Naive B cell (primary cell): ENCODE results near the gene CRB2. TPM values are rescaled to one million over a fixed set of nuclear protein-coding genes. Genes with fewer than 3 reads are reported as not detected.

ENCODE experiments used
- ATAC-seq, 2 donors: fragments of 150-1000 bp; cut with Tn5 transposase; 2 replicates each; pipeline ENCODE4 v1.10.0; 2021; ENCODE audit warnings: low read depth in 2 of 2, mild to moderate bottlenecking in 2 of 2, moderate library complexity in 2 of 2
- DNase-seq: peaks from one replicate; pipeline ENCODE4 v3.0.0; 2022
- H3K27ac Mint-ChIP-seq, 6 donors: one replicate each; pipeline ENCODE4 v1.8.0; 2020 to 2022; ENCODE audit warnings: mild to moderate bottlenecking in 6 of 6, mixed read lengths in 6 of 6, moderate library complexity in 5 of 6, inconsistent platforms in 2 of 6
- H3K27me3 Mint-ChIP-seq, 3 donors: one replicate each; pipeline ENCODE4 v1.8.0; 2021 to 2022; ENCODE audit warnings: mixed read lengths in 3 of 3, mild to moderate bottlenecking in 1 of 3
- H3K36me3 Mint-ChIP-seq, 2 donors: one replicate each; pipeline ENCODE4 v1.8.0; 2020 to 2022; ENCODE audit warnings: mixed read lengths in 2 of 2, inconsistent platforms in 1 of 2, mild to moderate bottlenecking in 1 of 2
- H3K4me1 Mint-ChIP-seq, 3 donors: one replicate each; pipeline ENCODE4 v1.8.0; 2020 to 2022; ENCODE audit warnings: mixed read lengths in 3 of 3, inconsistent platforms in 1 of 3, mild to moderate bottlenecking in 1 of 3, moderate library complexity in 1 of 3
- H3K4me3 Mint-ChIP-seq, 8 donors: one replicate each; pipeline ENCODE4 v1.8.0; 2020 to 2022; ENCODE audit warnings: mild to moderate bottlenecking in 8 of 8, mixed read lengths in 8 of 8, moderate library complexity in 8 of 8, inconsistent platforms in 2 of 8
- H3K9me3 Mint-ChIP-seq, 7 donors: one replicate each; pipeline ENCODE4 v1.8.0; 2020 to 2022; ENCODE audit warnings: mixed read lengths in 7 of 7, mild to moderate bottlenecking in 5 of 7, inconsistent platforms in 2 of 7, moderate library complexity in 1 of 7
- polyA plus RNA-seq, 6 donors: library from polyadenylated mRNA; unstranded; fragments of 300-500 nt; fragmentation: Illumina TruSeq; gene quantifications; one replicate each; pipeline ENCODE4 v1.2.3, GENCODE V29; 2021; ENCODE audit warnings: low read depth in 6 of 6

Gene CRB2
- polyA plus RNA-seq, 6 donors from 2014 or later: 0.09 to 0.12 TPM; not detected in 4

DNA sequence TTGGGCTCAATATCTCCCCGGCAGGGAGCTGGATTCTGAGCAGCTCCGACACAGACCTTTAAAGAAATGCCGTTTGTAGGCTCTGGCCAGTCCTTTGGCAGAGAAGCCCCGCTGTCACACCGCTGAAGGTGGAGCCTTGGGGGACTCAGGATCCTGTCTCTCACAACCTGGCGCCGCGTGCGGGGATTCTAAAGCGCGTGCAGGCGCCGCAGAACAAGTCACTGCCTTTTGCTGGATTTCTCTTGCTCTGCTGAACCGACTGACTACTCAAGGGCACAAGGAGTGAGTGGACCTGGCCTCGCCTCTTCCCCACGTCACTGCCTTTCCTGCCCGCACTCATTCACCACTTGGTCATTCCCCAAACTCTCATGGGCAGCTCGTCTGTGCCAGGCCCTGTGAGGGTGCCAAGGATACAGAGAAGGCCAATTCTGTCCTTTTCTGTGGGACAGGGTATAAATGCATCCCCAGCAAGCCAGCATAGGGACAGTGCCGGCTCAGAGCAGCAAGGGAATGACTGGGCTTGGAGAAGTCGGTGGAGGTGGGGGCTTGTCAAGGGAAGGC, 69.3 kb downstream of the CRB2 start:
- H3K36me3 Mint-ChIP-seq: peaks cover 14 to 21% of the 10 kb centered on the region in 2 donors
- peaks cover 0 to 2% (median 1%) of the 10 kb centered on the region in 7 donors for H3K9me3 Mint-ChIP-seq
- DNase-seq: no peak
- no peak for ATAC-seq
- H3K27ac Mint-ChIP-seq: peak overlapping the region in 1 of 6 donors; percentile 49
- peaks cover 24 to 37% (median 29%) of the 10 kb centered on the region in 3 donors for H3K4me1 Mint-ChIP-seq
- H3K27me3 Mint-ChIP-seq: no peaks in the 10 kb centered on the region
- H3K4me3 Mint-ChIP-seq: no peak overlapping the region

DNA sequence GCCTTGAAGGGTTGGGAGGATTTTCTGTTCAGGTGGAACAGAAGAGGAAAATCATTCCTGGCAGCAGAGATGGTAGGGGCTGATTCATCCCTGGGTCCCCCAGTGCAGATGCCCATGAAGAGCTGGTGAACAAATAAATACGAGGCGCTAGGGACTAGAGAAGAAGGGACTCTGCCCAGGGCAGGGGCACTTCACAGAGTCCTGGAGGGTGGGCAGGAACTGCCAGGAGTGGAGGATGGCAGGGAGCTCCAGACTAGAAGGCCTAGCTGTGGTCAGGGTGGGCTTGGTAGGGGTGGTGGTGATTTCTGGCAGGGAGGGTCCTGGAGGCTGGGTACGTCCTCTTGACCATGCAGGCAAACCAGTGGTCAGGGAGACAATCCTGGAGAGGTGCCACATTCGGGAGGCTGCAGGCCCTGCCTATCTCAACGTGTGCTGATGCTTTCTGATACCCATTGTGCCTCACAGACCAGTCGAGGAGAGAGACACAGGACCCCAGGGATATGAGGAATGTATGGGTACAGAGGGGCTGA, 69.9 kb downstream of the CRB2 start:
- Mint-ChIP-seq H3K27ac (peak overlapping the region in 4 of 6 donors; percentile 7 to 48 (median 26)), H3K36me3 (peaks cover 19 to 27% of the 10 kb centered on the region in 2 donors), H3K4me3 (no peak overlapping the region), H3K9me3 (peaks cover 0 to 6% (median 3%) of the 10 kb centered on the region in 7 donors), H3K4me1 (peaks cover 24 to 37% (median 29%) of the 10 kb centered on the region in 3 donors), H3K27me3 (no peaks in the 10 kb centered on the region)
- DNase-seq (no peak), ATAC-seq (no peak)

DNA sequence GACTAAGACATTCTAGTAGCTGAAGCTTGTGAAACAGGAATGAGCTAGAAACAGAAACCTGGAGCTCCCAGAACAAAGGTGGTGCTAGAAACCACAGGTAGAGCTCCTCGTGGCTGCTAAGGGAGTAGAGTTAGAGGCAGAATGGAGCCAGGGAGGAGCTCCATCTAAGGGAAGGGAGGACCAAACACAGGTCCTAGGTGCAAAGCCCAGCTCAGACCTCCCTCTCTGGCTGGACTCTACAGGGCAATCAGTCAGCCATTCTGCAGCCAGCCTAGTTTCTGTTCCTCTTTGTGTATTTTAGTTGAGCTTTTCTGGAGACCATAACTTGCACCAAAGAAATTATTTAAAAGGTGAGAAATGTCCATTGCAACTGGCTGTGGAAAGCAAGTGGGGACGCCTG, 70.4 kb downstream of the CRB2 start:
- peaks cover 0 to 6% (median 3%) of the 10 kb centered on the region in 7 donors for H3K9me3 Mint-ChIP-seq
- H3K4me1 Mint-ChIP-seq: peaks cover 24 to 37% (median 29%) of the 10 kb centered on the region in 3 donors
- no peak overlapping the region for H3K4me3 Mint-ChIP-seq
- no peak for DNase-seq
- H3K27ac Mint-ChIP-seq: peak overlapping the region; percentile 15 to 74 (median 35)
- no peaks in the 10 kb centered on the region for H3K27me3 Mint-ChIP-seq
- H3K36me3 Mint-ChIP-seq: peaks cover 19 to 31% of the 10 kb centered on the region in 2 donors
- ATAC-seq: no peak

Other genes with a start within 250 kb of the CRB2 start
- gene STRBP, start 87.6 kb upstream of the CRB2 start, polyA plus RNA-seq: 100 to 1,000 TPM; 126 to 197 (median 155) TPM